ENCODE data around the gene ADAM12. TPM values are rescaled to one million over a fixed set of nuclear protein-coding genes. Genes with fewer than 3 reads are reported as not detected.

The ADAM12 gene
- total and polyA plus RNA-seq, 10 of the 15 experiments (the other 5 are each of a cell fraction or from before 2014, with no cell fraction given): under 0.01 to 0.62 (median 0.04) TPM; not detected in 5

DNA sequence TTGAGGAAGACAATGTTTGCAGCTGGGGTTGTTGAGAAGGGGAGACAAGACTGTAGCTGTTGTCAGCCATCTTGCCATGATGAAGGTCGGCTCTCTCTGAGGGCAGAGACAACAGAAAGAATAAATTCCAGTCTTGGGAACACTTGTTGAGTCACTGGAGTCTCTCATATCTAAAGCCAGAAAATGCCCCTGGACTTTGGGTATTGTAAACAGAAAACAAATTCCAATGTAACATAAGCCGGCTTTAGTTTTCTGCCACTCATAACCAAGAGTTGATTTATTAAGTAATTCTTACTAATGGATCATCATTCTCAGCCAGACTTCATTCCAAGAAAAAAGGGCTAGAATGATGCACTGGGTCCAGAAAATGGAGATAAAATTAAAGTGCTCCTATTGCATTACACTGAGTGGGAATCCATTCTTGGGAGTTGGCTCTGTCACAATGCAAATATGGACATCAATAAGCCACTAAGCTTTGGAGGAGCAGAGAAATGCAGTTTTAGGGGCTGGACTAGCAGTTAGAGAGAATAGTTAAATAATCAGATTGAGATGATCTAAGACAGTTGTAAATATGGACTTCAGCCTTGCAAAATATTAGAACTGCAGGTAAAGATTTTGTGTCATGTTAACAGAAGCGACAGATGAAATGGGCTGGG, 78.9 kb downstream of the ADAM12 start:
- FAIRE-seq (no peak), DNase-seq (ENCODE audit: low read depth, low spot score) (no peak), ATAC-seq (no peak)
- no peak overlapping the region for H3K4me2 ChIP-seq (ENCODE audit: control insufficient read depth, insufficient read depth)
- no TSS peak for BruUV-seq (replicated peaks)
- H3K27me3 ChIP-seq (replicated peaks in 1 of 2; ENCODE audit: control insufficient read depth in 2 of 2, insufficient read depth in 2 of 2, low read length in 1 of 2): no peaks in the 10 kb centered on the region
- intact Hi-C loops (cut with micrococcal nuclease; ENCODE audit: unreplicated experiment): no loop called here
- ChIA-PET CTCF (no interaction called here), RAD21 (ENCODE audit: unreplicated experiment) (no interaction called here), POLR2A (no interaction called here), SMC1A (ENCODE audit: uncharacterized antibody, unreplicated experiment) (no interaction called here)
- no peaks in the 10 kb centered on the region for H3K4me1 ChIP-seq (ENCODE audit: control insufficient read depth, insufficient read depth, low read length)
- H3K4me3 ChIP-seq: no peak overlapping the region
- H3K9ac ChIP-seq (ENCODE audit: control insufficient read depth, insufficient read depth, low read length): no peak overlapping the region
- in situ Hi-C loops (cut with MboI): no loop called here
- WGBS (ENCODE audit: insufficient coverage, insufficient replicate concordance, low lambda C conversion rate, missing lambda C conversion rate): 54% methylated on average over 3 of the region's 3 CpGs
- H3K79me2 ChIP-seq (ENCODE audit: control insufficient read depth, insufficient read depth, low read length): no peaks in the 10 kb centered on the region
- H3K9me3 ChIP-seq (replicated peaks; ENCODE audit: control insufficient read depth, insufficient read depth, low read length): no peaks in the 10 kb centered on the region
- no peaks in the 10 kb centered on the region for H3K36me3 ChIP-seq (ENCODE audit: control insufficient read depth in 2 of 2, insufficient read depth in 2 of 2, low read length in 1 of 2)
- no peak overlapping the region for H3K27ac ChIP-seq (ENCODE audit: control insufficient read depth, insufficient read depth)
- no peak overlapping the region for H2AFZ ChIP-seq (ENCODE audit: control insufficient read depth, low read depth, low read length)
- TF ChIP-seq ZNF217 (IDR thresholded peaks at IDR 0.05): no peak
- no peak for TF ChIP-seq SMC3 (IDR thresholded peaks at IDR 0.05; ENCODE audit: borderline replicate concordance, low read length)
- no peak for TF ChIP-seq MTA2 (IDR thresholded peaks at IDR 0.05; ENCODE audit: low read depth)
- no peak for TF ChIP-seq ZNF207 (IDR thresholded peaks at IDR 0.05; ENCODE audit: borderline replicate concordance)
- no peak for TF ChIP-seq NR2F1 (conservative IDR thresholded peaks at IDR 0.05)
- TF ChIP-seq ZBED1 (IDR thresholded peaks at IDR 0.05; ENCODE audit: borderline replicate concordance): no peak
- TF ChIP-seq RFX5 (IDR thresholded peaks at IDR 0.05; ENCODE audit: low read depth, low read length): no peak
- no peaks in the 10 kb centered on the region for H4K20me1 ChIP-seq (ENCODE audit: control insufficient read depth, insufficient read depth)

DNA sequence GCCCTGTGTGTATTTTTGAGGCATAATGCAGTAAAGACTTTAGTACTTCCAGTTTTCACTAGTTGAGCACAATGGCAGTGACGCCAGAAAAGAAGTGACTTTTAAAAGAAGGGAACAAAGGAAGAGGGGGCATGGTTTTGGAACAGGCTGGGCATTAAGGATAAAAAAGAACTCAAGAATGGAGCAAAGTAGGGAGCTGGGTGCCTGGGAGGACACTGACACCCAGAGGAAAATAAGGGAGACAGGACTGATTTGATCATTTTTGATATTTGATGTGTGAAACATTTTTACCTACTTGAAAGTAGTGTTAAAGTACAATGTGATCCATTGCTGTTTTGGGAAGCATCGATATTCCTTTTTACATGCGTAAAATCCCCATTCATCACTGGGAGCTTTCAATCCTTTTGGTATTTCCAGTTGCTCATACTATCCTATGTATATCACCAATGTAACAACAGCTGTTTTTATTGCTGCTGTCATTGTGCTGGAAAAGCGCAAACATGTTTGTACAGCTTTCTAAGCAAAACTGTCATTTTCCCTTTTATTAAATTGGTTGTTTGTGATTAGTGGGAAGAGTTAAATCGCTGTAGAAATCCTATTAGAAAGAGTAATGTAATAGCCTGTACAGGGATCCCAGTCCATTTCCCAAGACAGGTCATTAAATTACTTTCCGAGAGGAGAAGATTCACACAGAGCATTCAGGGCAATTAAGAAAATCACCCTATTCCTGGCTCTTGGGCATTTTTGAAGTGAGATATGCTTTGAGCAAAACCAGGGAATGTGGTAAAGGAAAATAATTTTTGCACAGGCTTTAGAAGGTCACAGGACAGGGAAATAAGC, 85.2 kb downstream of the ADAM12 start:
- ATAC-seq (no peak), DNase-seq (ENCODE audit: low read depth, low spot score) (no peak), FAIRE-seq (no peak)
- Histone ChIP-seq H4K20me1 (ENCODE audit: control insufficient read depth, insufficient read depth) (no peaks in the 10 kb centered on the region), H3K9ac (ENCODE audit: control insufficient read depth, insufficient read depth, low read length) (no peak overlapping the region), H3K27me3 (replicated peaks in 1 of 2; ENCODE audit: control insufficient read depth in 2 of 2, insufficient read depth in 2 of 2, low read length in 1 of 2) (no peaks in the 10 kb centered on the region), H3K4me1 (ENCODE audit: control insufficient read depth, insufficient read depth, low read length) (no peaks in the 10 kb centered on the region), H2AFZ (ENCODE audit: control insufficient read depth, low read depth, low read length) (no peak overlapping the region), H3K79me2 (ENCODE audit: control insufficient read depth, insufficient read depth, low read length) (no peaks in the 10 kb centered on the region), H3K4me2 (ENCODE audit: control insufficient read depth, insufficient read depth) (no peak overlapping the region), H3K9me3 (replicated peaks; ENCODE audit: control insufficient read depth, insufficient read depth, low read length) (no peaks in the 10 kb centered on the region), H3K36me3 (ENCODE audit: control insufficient read depth in 2 of 2, insufficient read depth in 2 of 2, low read length in 1 of 2) (no peaks in the 10 kb centered on the region), H3K27ac (ENCODE audit: control insufficient read depth, insufficient read depth) (no peak overlapping the region), H3K4me3 (no peak overlapping the region)
- in situ Hi-C loops (cut with MboI) (no loop called here), intact Hi-C loops (cut with micrococcal nuclease; ENCODE audit: unreplicated experiment) (no loop called here)
- BruUV-seq (replicated peaks): no TSS peak
- RAD21 ChIA-PET (ENCODE audit: unreplicated experiment): no interaction called here
- SMC1A ChIA-PET (ENCODE audit: uncharacterized antibody, unreplicated experiment): no interaction called here
- CTCF ChIA-PET: no interaction called here
- POLR2A ChIA-PET: no interaction called here
- WGBS (ENCODE audit: insufficient coverage, insufficient replicate concordance, low lambda C conversion rate, missing lambda C conversion rate): 68% methylated on average over 6 of the region's 6 CpGs
- TF ChIP-seq SREBF2 (IDR thresholded peaks at IDR 0.05; ENCODE audit: low read length) (no peak), HDAC2 (IDR thresholded peaks at IDR 0.05) (no peak), SUZ12 (IDR thresholded peaks at IDR 0.05; ENCODE audit: unreplicated experiment) (no peak), STAT3 (IDR thresholded peaks at IDR 0.05; ENCODE audit: low read depth, low read length) (no peak), CHD1 (IDR thresholded peaks at IDR 0.05; ENCODE audit: low read depth, low read length) (no peak), HDAC6 (IDR thresholded peaks at IDR 0.05; ENCODE audit: unreplicated experiment) (no peak), ASH2L (IDR thresholded peaks at IDR 0.05; ENCODE audit: borderline replicate concordance, low read depth) (no peak)
- TF ChIP-seq, protein P1, sequence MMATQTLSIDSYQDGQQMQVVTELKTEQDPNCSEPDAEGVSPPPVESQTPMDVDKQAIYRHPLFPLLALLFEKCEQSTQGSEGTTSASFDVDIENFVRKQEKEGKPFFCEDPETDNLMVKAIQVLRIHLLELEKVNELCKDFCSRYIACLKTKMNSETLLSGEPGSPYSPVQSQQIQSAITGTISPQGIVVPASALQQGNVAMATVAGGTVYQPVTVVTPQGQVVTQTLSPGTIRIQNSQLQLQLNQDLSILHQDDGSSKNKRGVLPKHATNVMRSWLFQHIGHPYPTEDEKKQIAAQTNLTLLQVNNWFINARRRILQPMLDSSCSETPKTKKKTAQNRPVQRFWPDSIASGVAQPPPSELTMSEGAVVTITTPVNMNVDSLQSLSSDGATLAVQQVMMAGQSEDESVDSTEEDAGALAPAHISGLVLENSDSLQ (IDR thresholded peaks at IDR 0.05): no peak
- TF ChIP-seq, protein P2, sequence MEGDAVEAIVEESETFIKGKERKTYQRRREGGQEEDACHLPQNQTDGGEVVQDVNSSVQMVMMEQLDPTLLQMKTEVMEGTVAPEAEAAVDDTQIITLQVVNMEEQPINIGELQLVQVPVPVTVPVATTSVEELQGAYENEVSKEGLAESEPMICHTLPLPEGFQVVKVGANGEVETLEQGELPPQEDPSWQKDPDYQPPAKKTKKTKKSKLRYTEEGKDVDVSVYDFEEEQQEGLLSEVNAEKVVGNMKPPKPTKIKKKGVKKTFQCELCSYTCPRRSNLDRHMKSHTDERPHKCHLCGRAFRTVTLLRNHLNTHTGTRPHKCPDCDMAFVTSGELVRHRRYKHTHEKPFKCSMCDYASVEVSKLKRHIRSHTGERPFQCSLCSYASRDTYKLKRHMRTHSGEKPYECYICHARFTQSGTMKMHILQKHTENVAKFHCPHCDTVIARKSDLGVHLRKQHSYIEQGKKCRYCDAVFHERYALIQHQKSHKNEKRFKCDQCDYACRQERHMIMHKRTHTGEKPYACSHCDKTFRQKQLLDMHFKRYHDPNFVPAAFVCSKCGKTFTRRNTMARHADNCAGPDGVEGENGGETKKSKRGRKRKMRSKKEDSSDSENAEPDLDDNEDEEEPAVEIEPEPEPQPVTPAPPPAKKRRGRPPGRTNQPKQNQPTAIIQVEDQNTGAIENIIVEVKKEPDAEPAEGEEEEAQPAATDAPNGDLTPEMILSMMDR (IDR thresholded peaks at IDR 0.05 in 2 of 3, conservative IDR thresholded peaks at IDR 0.05 in 1 of 3; ENCODE audit: control insufficient read depth in 2 of 3, extremely low read depth in 1 of 3, insufficient read depth in 1 of 3, low read depth in 3 of 3, low read length in 3 of 3): no peak

Measured in GM12878 (cell line).